ENCODE measurements around the gene IL36G. TPM values are rescaled to one million over a fixed set of nuclear protein-coding genes. Genes with fewer than 3 reads are reported as not detected.
"Not testable (repeated sequence)": the region's sequence is repeated elsewhere in the genome, so short reads cannot be mapped to it uniquely, and the experiment has no call there.

The IL36G gene
- total and polyA plus RNA-seq, 9 of the 15 experiments (the other 6 are each of a cell fraction or from before 2014, with no cell fraction given) = not detected

DNA sequence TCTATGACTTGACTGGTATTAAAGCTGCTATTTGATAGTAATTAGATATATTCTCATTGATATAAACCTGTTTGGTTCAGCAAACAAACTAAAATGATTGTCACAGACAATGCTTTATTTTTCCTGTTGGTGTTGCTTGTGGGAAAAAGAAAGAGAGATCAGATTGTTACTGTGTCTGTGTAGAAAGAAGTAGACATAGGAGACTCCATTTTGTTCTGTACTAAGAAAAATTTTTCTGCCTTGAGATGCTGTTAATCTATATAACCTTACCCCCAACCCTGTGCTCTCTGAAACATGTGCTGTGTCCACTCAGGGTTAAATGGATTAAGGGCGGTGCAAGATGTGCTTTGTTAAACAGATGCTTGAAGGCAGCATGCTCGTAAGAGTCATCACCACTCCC lies 43.7 kb upstream of the IL36G start:
- H3K4me2 ChIP-seq (ENCODE audit: insufficient read depth, low read length); FAIRE-seq; H4K20me1 ChIP-seq (replicated peaks; ENCODE audit: control insufficient read depth, insufficient read depth, low read length); POLR2A ChIA-PET; intact Hi-C loops (cut with micrococcal nuclease); H2AFZ ChIP-seq (ENCODE audit: low read depth, low read length); H3K79me2 ChIP-seq (ENCODE audit: control insufficient read depth, insufficient read depth, low read length); H3K27ac ChIP-seq (ENCODE audit: extremely low read depth, low read depth, low read length); DNase-seq (ENCODE audit: extremely low read depth in 1 of 4, low spot score in 3 of 4); H3K4me3 ChIP-seq; H3K27me3 ChIP-seq (ENCODE audit: control insufficient read depth in 2 of 2, insufficient read depth in 2 of 2, low read length in 2 of 2); H3K9me3 ChIP-seq (replicated peaks; ENCODE audit: control insufficient read depth, insufficient read depth, low read depth, low read length); BruUV-seq (replicated peaks); H3K36me3 ChIP-seq (ENCODE audit: control insufficient read depth, insufficient read depth, low read length); H3K9me1 ChIP-seq (ENCODE audit: control insufficient read depth, insufficient read depth, low read length); in situ Hi-C loops (cut with MboI); H3K9ac ChIP-seq (ENCODE audit: insufficient read depth in 1 of 2, low read depth in 2 of 2, low read length in 2 of 2); ATAC-seq; CTCF ChIA-PET (ENCODE audit: low intra/inter-chr PET ratio); TF ChIP-seq NR2C1 (IDR thresholded peaks at IDR 0.05); ID3 (CRISPR knock-in tag; IDR thresholded peaks at IDR 0.05); NR4A1 (CRISPR knock-in tag; IDR thresholded peaks at IDR 0.05): not testable (repeated sequence)
- 6% methylated on average over 2 of the region's 2 CpGs for WGBS (ENCODE audit: insufficient coverage, low coverage, missing lambda C conversion rate)
- peaks cover 0 to 14% of the 10 kb centered on the region in 2 experiments; a peak in 2 of 5 replicates for H3K4me1 ChIP-seq (replicated peaks in 1 of 2; ENCODE audit: control insufficient read depth in 2 of 2, insufficient read depth in 2 of 2, low read length in 2 of 2)
- TF ChIP-seq NR2C1 (tag; IDR thresholded peaks at IDR 0.05) (peak; percentile 65; the same call in 1 of the 2 replicates), ID3 (tag; IDR thresholded peaks at IDR 0.05) (peak; percentile 80; the same call in 1 of the 2 replicates), MEF2D (tag; conservative IDR thresholded peaks at IDR 0.05; ENCODE audit: low read depth) (peak; percentile 73), CBFA2T3 (IDR thresholded peaks at IDR 0.05) (peak; percentile 44; the same call in 1 of the 2 replicates), NR4A1 (tag; IDR thresholded peaks at IDR 0.05) (peak; percentile 84; the same call in 1 of the 2 replicates), ZNF592 (IDR thresholded peaks at IDR 0.05) (peak; percentile 87), DMBX1 (CRISPR knock-in tag; IDR thresholded peaks at IDR 0.05; ENCODE audit: borderline replicate concordance) (peak; percentile 94), CXXC5 (CRISPR knock-in tag; IDR thresholded peaks at IDR 0.05) (peak; percentile 30; the same call in 1 of the 2 replicates), HINFP (tag; conservative IDR thresholded peaks at IDR 0.05; ENCODE audit: low read depth) (0 out of 2 replicates have a peak, but pooled peaks have one; percentile 37), PYGO2 (tag; IDR thresholded peaks at IDR 0.05) (peak; percentile 69; the same call in 1 of the 2 replicates), CBFA2T2 (conservative IDR thresholded peaks at IDR 0.05) (0 out of 2 replicates have a peak, but pooled peaks have one; percentile 16), SMAD4 (CRISPR knock-in tag; conservative IDR thresholded peaks at IDR 0.05) (peak; percentile 59)
- TF ChIP-seq, protein P1, sequence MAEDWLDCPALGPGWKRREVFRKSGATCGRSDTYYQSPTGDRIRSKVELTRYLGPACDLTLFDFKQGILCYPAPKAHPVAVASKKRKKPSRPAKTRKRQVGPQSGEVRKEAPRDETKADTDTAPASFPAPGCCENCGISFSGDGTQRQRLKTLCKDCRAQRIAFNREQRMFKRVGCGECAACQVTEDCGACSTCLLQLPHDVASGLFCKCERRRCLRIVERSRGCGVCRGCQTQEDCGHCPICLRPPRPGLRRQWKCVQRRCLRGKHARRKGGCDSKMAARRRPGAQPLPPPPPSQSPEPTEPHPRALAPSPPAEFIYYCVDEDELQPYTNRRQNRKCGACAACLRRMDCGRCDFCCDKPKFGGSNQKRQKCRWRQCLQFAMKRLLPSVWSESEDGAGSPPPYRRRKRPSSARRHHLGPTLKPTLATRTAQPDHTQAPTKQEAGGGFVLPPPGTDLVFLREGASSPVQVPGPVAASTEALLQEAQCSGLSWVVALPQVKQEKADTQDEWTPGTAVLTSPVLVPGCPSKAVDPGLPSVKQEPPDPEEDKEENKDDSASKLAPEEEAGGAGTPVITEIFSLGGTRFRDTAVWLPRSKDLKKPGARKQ (CRISPR knock-in tag; IDR thresholded peaks at IDR 0.05) = 0 out of 2 replicates have a peak, but pooled peaks have one; percentile 58

All from K562 (cell line).